NCI-H2227 (cell line): Measurements from ENCODE around the gene RPL7L1.
"Not testable (repeated sequence)": the region's sequence is repeated elsewhere in the genome, so short reads cannot be mapped to it uniquely, and the experiment has no call there.

Experiments
- DNase-seq: peaks from one replicate; lab custom pipeline; 2025; ENCODE audit not compliant: unreplicated experiment; lab: John Stamatoyannopoulos, UW

Gene RPL7L1

DNA sequence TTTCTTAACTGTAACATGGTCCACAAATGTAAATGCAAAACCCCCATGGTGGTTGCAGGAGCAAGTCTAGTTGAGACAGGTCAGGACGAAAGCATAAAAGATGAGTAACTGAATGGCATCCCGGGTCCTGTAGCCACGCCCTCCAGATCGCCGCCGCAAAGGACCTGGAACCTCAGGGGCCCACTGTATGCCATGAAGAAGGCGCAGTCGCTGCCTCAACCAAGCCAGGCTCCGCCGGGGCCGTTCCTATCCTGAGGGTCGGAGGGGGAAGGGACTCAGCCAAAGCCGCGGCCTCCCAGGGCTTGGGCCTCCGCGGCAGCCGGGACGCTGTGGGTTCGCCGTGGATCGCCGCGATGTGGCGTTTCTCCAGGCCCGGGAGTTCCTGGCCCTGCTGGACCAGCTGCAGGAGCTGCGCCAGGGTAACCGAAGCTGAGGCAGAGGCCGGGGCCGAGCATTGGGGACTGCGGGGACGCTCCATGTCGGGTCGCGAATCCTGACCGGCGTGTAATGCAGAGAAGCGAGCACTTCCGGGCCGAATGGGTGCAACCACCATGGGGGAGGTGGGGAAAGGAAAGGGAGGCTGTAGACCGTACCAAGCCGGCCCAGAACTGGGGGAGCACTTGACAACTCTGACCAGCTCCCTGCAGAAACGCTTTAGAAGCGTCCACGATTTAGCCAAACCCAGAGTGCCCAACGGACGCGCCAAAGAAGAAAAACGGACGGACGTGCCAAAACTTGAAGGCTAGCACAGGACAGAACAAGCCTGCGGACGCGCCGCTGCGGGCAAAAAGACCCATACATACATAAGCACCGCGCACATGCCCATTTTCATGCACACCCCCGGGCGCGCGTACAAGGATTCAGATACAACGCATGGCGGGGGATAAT lies 11.1 kb downstream of the RPL7L1 start:
- peak; percentile 93 for DNase-seq

DNA sequence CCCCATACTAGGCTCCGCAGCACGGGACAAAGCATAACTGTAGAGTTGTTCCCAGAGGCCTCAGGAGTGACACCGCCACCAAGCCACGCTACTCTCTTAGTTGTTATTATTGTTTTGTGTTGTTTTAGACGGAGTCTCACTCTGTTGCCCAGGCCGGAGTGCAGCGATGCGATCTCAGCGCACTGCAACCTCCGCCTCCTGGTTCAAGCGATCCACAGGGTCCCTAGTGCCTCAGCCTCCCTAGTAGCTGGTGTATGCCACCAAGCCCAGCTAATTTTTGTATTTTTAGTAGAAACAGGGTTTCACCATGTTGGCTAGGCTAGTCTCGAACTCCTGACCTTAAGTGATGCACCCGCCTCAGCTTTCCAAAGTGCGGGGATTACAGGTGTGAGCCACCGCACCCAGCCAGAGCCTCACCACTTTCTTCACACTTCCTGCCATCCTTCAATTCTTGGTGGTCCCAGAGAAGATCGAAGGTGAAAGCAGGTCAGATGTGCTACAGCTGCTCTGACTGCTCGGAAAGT lies 11.8 kb downstream of the RPL7L1 start:
- no peak for DNase-seq

DNA sequence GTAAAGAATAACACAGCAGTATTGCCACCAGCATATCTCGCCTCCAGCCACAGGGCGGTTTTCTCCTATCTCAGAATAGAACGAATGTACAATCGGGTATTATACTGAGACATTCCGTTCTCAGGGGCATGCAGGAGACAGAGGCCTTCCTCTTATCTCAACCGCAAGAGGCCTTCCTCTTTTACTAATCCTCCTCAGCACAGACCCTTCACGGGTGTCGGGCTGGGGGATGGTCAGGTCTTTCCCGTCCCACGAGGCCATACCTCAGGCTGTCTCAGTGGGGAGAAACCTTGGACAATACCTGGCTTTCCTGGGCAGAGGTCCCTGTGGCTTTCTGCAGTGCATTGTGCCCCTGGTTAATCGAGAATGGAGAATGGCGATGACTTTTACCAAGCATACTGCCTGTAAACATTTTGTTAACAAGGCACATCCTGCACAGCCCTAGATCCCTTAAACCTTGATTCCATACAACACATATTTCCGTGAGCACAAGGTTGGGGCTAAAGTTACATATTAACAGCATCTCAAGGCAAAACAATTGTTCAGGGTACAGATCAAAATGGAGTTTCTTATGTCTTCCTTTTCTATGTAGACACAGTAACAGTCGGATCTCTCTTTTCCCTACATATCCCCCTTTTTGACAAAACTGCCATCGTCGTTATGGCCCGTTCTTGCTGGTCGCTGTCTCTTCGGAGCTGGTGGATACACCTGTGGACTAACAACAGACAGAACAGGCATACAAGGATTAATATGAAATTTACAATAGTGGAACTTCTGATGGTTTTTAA lies 14.8 kb downstream of the RPL7L1 start:
- not testable (repeated sequence) for DNase-seq

DNA sequence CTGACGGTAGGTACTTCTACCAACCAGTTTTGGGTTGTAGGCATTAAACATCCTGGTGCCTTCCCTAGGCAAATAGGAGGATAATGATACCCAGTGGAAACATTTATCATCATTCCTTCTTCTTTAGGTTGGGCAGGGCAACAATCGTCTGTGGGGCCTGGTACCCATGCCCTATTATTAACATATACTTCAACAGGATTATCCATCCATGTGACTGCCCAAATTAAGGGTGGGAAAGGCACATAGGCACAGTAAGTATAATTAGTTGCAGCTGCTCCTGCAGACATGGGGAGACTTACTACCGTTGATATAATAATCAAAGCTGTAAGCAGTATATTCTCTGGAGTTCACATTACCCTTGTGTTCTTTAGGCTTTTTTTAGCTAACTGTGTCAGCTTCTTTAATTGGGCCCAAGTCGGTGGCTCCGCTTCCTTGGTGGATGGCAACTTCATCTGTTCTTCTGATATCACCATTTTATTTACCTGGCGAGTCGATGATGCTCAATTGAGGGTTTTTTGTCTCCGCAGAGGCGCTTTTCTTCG lies 16.8 kb downstream of the RPL7L1 start:
- DNase-seq, result peak; percentile 85

DNA sequence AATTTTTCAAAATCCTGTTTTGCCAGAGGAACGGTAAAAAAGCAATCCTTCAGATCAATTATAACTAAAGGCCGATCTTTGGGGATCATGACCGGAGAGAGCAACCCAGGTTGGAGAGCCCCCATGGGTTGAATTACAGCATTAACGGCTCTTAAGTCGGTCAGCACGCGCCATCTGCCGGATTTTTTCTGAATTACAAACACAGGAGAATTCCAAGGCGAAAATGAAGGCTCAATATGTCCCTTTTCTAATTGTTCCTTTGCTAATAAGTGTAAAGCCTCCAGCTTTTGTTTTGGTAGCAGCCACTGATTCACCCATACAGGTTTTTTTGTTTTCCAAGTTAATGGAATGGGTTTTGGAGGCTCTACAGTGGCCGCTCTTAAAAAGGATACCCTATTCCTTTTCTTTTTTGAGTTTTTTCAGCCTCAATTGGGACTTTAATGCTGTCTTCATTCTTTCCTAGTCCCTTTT lies 19.5 kb downstream of the RPL7L1 start:
- DNase-seq, result peak; percentile 84

DNA sequence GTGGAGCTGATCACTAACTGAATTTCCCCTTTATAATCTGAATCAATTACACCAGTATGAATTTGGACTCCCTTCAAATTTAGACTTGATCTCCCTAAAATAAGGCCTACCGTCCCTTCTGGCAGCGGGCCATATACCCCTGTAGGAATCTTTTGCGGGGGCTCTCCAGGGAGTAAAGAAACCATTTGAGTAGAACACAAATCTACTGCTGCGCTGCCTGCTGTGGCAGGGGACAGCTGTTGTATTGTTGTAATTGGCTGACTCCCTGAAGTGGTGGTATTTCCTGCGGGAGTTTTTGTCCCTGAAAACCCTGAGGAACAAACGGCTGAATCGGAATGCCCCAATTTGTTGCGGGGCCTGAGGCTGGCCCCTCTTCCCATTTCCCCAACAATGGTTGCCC lies 20.5 kb downstream of the RPL7L1 start:
- peak; percentile 8 for DNase-seq

DNA sequence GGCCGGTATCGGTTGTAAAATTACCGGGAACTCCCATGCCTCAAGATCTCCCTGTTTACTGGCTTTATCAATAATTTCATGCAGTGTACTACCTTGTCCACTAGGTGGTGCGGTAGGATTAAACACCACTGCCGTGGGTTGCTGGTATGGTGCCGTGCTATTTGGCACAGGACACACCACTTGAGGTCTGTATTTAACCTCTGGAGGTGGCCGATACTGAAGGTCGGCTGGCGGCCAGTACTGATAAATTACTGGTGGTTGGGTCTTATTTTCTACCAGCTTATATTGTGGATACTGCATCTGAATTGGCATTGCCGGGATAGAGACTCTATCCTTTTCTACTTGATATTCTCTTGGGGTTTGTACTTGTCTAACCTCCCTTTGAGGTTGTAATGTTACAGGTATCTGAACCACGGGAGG lies 22.1 kb downstream of the RPL7L1 start:
- DNase-seq, result peak; percentile 86

DNA sequence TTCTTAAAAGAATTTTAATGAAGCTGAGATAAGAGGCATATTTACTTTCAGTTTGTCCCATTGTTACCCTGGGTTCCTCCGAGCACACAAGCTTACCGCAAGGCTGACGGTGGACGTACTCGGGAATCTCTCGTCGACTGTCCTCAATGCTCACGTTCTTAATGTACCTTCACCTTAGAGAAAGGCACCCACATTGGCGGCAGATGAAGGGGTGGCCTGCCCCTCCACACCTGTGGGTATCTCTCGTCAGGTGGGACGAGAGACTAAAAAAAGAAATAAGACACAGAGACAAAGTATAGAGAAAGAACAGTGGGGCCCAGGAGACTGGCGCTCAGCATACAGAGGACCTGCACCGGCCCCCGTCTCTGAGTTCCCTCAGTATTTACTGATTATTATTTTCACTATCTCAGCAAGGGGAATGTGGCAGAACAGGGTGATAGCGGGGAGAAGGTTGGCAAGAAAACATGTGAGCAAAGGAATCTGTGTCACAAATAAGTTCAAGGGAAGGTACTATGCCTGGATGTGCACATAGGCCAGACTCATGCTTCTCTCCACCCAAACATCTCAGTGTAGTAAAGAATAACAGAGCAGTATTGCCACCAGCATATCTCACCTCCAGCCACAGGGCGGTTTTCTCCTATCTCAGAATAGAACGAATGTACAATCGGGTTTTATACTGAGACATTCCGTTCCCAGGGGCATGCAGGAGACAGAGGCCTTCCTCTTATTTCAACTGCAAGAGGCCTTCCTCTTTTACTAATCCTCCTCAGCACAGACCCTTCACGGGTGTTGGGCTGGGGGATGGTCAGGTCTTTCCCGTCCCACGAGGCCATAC lies 23.2 kb downstream of the RPL7L1 start:
- not testable (repeated sequence) for DNase-seq

DNA sequence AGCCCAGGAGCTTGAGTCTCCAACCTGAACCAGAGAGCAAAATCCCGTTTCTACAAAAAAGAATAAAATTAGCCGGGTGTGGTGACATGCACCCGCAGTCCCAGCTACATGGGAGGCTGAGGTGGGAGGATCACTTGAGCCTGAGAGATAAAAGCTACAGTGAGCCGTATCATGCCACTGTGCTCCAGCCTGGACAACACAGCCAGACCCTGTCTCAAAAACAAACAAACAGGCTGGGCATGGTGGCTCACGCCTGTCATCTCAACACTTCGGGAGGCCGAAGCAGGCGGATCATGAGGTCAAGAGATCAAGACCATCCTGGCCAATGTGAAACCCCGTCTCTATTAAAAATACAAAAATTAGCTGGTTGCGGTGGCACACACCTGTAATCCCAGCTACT lies 25.1 kb downstream of the RPL7L1 start:
- no peak for DNase-seq

DNA sequence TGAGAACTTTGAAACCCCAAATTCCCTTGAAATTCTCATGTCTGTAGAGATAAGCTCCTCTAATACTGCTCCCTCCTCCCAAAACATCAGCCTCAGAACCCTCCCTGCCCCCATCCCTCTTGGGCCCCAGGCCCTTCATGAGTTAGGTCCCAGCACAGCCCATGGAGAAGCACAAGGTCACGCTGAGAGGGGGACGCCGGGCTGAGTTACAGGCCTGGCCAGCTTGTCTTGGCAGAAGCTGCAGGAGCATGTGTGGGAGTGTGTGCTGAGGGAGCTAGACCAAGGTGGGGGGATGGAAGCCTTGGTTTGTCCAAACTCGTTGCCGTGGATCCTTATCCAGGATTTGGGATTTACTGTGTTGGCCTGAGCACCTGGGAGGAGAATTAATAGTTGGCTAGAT lies 27.9 kb downstream of the RPL7L1 start:
- no peak for DNase-seq

DNA sequence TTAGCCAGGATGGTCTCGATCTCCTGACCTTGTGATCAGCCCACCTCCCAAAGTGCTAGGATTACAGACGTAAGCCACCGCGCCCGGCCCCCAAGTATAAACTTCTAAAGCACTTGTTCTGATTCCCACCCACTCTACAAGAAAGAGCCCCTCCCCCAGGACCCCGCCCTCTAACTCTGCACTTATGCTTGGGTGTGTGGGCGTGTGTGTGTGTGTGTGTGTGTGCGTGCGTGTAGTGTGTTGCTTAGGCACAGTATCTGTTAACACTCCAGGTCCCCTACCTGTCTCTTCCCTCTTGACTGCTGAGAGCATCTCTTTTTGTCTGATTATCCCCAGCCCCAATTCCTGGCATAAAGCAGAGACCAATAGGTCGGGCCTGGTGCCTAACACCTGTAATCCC lies 30.4 kb downstream of the RPL7L1 start:
- DNase-seq, result no peak

DNA sequence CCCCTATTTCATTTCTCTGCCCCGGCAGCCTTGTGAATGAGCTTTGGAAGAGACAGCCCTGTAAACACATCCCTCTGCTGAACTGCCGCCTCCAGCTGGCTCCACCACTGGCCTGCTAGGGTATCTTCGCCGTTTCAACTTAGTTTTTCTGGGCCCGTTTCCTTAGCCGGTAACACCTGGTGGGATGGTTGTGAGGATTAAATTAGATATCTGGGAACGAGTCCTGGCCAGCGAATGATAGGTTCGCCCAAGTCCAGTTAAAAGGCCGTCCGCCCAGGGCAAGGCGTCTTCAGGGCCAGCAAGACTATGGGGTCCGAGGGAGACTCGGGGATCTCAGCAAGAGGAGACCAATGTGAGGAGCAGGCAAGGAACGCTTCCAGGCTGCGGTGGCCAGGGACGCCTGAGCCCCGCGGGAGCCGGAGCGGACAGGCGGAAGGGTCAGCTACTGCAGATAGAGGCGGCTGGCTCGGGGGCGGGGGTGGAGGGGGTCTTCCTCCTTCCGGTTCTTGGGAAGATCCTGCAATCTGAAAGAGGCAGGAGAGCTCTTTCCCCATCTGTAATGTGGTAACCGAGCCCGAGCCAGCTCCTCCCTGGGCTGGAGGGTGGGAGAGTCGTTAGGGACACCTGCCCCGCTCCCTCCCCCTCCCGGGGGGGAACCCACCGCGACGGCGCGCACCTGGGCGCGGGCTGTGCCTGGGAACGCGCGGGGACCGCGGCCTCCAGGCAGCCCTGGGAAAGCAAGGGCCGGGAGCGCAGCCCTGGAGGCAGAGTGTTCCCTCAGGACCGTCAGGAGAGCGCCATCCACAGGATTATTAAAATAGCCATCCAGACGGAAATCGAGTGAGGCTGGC lies 32.0 kb downstream of the RPL7L1 start:
- peak; percentile 21 for DNase-seq

DNA sequence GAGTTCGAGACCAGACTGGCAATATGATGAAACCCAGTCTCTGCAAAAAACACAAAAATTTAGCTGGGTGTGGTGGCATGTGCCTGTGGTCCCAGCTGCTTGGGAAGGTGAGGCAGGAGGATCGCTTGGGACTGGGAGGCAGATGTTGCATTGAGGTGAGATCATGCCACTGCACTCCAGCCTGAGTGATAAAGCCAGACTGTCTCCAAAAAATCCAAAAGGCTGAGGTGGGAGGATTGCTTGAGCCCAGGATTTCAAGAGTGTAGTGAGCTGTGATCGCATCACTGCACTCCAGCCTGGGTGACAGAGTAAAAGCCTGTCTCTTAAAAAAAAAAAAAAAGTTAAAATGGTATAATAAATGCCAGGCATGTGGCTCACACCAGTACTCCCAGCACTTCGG lies 35.1 kb downstream of the RPL7L1 start:
- no peak for DNase-seq

DNA sequence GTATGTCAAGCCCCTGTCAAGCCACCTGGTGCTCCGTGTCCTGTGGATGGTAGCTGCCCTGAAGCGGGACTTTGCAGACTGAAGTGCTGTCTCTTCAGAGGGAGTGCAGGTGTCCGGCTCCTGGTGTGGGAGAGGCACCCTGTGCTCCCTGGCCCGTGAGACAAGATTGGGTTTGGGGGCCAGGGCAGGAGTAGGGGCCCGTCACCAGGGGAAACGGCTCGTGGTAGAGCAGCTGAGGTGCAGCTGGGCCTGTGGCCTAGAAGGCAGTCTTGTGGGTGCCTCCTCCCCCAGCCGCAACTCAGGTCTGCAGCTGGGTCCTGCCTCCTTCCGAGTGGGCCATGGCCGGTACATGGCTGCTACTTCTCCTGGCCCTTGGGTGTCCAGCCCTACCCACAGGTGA lies 36.3 kb downstream of the RPL7L1 start, which contains the start of gene PTCRA:
Gene PTCRA (plus strand): TSS at position 322 of the 400 bp plus-strand sequence. CDS start 17 bp downstream, at position 339.
- DNase-seq, result no peak

DNA sequence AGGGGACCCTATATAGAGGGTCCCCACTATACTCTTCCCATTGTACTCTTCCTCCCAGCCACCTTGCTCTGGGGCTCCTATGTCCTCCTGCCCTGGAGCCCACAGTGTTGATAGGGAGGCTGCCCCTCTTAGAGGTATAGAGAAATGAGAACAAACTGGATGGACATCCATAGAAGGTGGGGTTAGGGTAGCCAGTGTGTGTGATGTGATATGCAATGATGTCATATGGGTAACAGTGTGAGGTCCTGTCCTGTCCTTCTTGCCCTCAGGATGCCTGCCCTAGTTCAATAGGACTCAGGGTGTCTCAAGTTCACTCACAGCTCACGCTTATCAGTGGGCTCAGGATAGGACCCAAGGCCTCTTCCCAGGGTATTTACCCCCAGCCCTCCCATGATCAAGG lies 36.9 kb downstream of the RPL7L1 start:
- no peak for DNase-seq

DNA sequence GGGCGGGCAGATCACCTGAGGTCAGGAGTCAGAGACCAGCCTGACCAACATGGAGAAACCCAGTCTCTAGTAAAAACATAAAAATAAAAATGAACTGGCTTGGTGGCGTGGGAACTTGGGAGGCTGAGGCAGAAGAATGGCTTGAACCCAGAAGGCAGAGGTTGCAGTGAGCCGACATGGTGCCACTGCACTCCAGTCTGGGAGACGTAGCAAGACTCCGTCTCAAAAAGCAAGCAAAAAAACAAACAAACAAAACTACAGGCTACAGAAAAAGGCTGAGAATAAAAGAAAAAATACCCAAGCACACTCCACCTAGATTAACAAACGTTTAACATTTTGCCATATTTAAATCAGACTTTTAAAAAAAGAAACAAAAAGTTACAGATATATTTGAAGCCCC lies 42.4 kb downstream of the RPL7L1 start:
- no peak for DNase-seq

DNA sequence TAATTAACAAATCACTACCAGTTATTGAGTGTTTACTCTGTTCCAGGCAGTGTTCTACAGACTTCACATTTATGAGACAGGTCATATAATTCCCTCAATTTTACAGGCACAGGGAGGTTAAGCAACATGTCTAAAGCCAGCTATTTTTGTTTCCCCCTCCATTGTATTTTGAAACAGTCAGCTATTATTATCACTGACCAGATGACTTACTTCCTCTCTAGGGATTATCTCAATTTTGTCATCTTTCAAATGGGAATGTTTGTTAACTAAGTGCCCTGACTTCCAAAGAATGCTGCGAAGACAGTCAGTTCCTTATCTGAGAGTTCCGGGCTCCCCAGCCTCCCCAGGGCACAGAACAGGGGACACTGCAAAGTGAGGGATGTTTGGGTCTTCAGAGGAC lies 44.2 kb downstream of the RPL7L1 start:
- DNase-seq, result no peak

DNA sequence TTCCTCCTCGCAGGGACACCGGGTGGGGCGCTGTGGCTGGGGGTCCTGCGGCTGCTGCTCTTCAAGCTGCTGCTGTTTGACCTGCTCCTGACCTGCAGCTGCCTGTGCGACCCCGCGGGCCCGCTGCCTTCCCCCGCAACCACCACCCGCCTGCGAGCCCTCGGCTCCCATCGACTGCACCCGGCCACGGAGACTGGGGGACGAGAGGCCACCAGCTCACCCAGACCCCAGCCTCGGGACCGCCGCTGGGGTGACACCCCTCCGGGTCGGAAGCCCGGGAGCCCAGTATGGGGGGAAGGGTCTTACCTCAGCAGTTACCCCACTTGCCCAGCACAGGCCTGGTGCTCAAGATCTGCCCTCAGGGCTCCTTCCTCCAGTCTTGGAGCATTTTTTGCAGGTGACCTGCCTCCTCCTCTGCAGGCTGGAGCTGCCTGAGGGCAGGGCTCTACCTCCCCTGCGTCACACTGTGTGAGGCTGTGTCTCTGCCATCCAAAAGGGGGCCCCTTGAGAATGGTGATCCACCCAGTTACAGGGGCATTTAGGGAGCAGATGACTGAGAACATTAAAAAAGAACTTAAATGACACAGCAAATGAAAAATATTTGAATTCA lies 45.9 kb downstream of the RPL7L1 start:
- DNase-seq, result no peak
